HepG2 (cell line): ENCODE data around the gene TRIP4. TPM values are rescaled to one million over a fixed set of nuclear protein-coding genes. Genes with fewer than 3 reads are reported as not detected.

Source experiments
- AHR ChIP-seq: IDR thresholded peaks from 2 replicates; pipeline ENCODE4 v1.6.1; 2018; ENCODE audit warnings: missing genetic modification reagents, missing compliant biosample characterization
- ATF6 ChIP-seq: sonication (generic); formaldehyde crosslinking; conservative IDR thresholded peaks from 2 replicates; pipeline ENCODE4 v1.4.0; 2020; ENCODE audit warnings: missing genetic modification reagents
- BRCA1 ChIP-seq: sonication (generic); formaldehyde crosslinking; IDR thresholded peaks from 2 replicates; pipeline ENCODE4 v1.4.0; 2020; ENCODE audit warnings: missing genetic modification reagents
- GZF1 ChIP-seq: sonication (generic); formaldehyde crosslinking; IDR thresholded peaks from 2 replicates; pipeline ENCODE4 v1.5.1; 2020; ENCODE audit warnings: mild to moderate bottlenecking, missing genetic modification reagents
- MIXL1 ChIP-seq: IDR thresholded peaks from 2 replicates; pipeline ENCODE4 v1.6.1; 2016
- MTF2 ChIP-seq: sonication (generic); formaldehyde crosslinking; IDR thresholded peaks from 2 replicates; pipeline ENCODE4 v1.5.0; 2020; ENCODE audit warnings: missing genetic modification reagents, borderline replicate concordance
- NR2F2 ChIP-seq: IDR thresholded peaks from 2 replicates; pipeline ENCODE4 v1.6.1; 2012; ENCODE audit warnings: low read depth, inconsistent platforms, borderline replicate concordance
- SOX13 ChIP-seq, 3 experiments: fragments of 450-650 bp in 1 of 3; sonication (generic) in 1 of 3; formaldehyde crosslinking in 1 of 3; IDR thresholded peaks in 2 of 3; conservative IDR thresholded peaks in 1 of 3; 2 replicates each; pipeline versions ENCODE4 v1.5.0 to v1.6.1; 2016 to 2020; ENCODE audit warnings: antibody characterized with exemption in 1 of 3, mild to moderate bottlenecking in 1 of 3, missing compliant biosample characterization in 1 of 3, missing genetic modification reagents in 1 of 3, moderate library complexity in 1 of 3
- SP140L ChIP-seq: sonication (generic); formaldehyde crosslinking; IDR thresholded peaks from 2 replicates; pipeline ENCODE4 v1.4.0; 2020; ENCODE audit warnings: missing genetic modification reagents, borderline replicate concordance
- TCF7 ChIP-seq: sonication (generic); IDR thresholded peaks from 2 replicates; pipeline ENCODE4 v1.6.1; 2016; ENCODE audit warnings: antibody characterized with exemption, low read depth
- ZBED4 ChIP-seq: sonication (generic); formaldehyde crosslinking; IDR thresholded peaks from 2 replicates; pipeline ENCODE4 v1.4.0; 2020; ENCODE audit warnings: missing genetic modification reagents, borderline replicate concordance
- ZBTB33 ChIP-seq: sonication (generic); formaldehyde crosslinking; IDR thresholded peaks from 2 replicates; pipeline ENCODE4 v1.4.0; 2020; ENCODE audit warnings: missing genetic modification reagents
- ZNF12 ChIP-seq: sonication (generic); formaldehyde crosslinking; IDR thresholded peaks from 2 replicates; pipeline ENCODE4 v1.5.0; 2020; ENCODE audit warnings: missing genetic modification reagents
- ZNF234 ChIP-seq: sonication (generic); formaldehyde crosslinking; conservative IDR thresholded peaks from 2 replicates; pipeline ENCODE4 v1.5.1; 2020; ENCODE audit warnings: mild to moderate bottlenecking, missing genetic modification reagents
- ZNF280D ChIP-seq: sonication (generic); formaldehyde crosslinking; IDR thresholded peaks from 2 replicates; pipeline ENCODE4 v1.5.1; 2020; ENCODE audit warnings: mild to moderate bottlenecking, missing genetic modification reagents
- polyA plus RNA-seq, 8 experiments: library from polyadenylated mRNA; depleted of rRNA in 3 of 8; stranded (reverse) in 7 of 8; unstranded in 1 of 8; fragments of >200 nt; fragmentation: Illumina TruSeq in 4 of 8; extraction: Trizol in 4 of 8; gene quantifications; 2 replicates each; pipeline versions ENCODE4 v1.2.1 to v1.2.3, GENCODE V29; 2011 to 2016; ENCODE audit warnings: low read depth in 4 of 8, missing spikeins in 1 of 8, mixed read lengths in 1 of 8; ENCODE audit not compliant: insufficient read depth in 1 of 8
- total RNA-seq, 5 experiments: library from RNA; depleted of rRNA; stranded (reverse); fragments of >200 nt; fragmentation: Illumina TruSeq; extraction: Trizol; gene quantifications; 2 replicates each; pipeline ENCODE4 v1.2.3, GENCODE V29; 2016; ENCODE audit warnings: low read depth in 1 of 5

Gene TRIP4
- total and polyA plus RNA-seq, 2 of the 13 experiments (the other 11 are each of a cell fraction or from before 2014, with no cell fraction given), result 7.1 to 11.8 TPM

- peak; percentile 82 for TF ChIP-seq ZBED4 (CRISPR knock-in tag)
- TF ChIP-seq BRCA1, result no peak
- TF ChIP-seq ATF6, result no peak
- TF ChIP-seq AHR, result 0 out of 2 replicates have a peak, but pooled peaks have one; percentile 72
- TF ChIP-seq ZBTB33 (CRISPR knock-in tag), result peak; percentile 45; the same call in 1 of the 2 replicates
- peak; percentile 68; the same call in 1 of the 2 replicates for TF ChIP-seq MIXL1
- TF ChIP-seq ZNF280D (CRISPR knock-in tag), result peak; percentile 55; the same call in 1 of the 2 replicates
- TF ChIP-seq GZF1 (CRISPR knock-in tag), result peak; percentile 80; the same call in 1 of the 2 replicates
- 0 out of 2 replicates have a peak, but pooled peaks have one; percentile 31 for TF ChIP-seq ZNF12 (CRISPR knock-in tag)
- TF ChIP-seq TCF7, result peak; percentile 15; the same call in 1 of the 2 replicates
- no peak for TF ChIP-seq MTF2 (CRISPR knock-in tag)
- TF ChIP-seq NR2F2, result peak; percentile 26; the same call in 1 of the 2 replicates
- no peak for TF ChIP-seq SOX13 (IDR thresholded peaks at IDR 0.05)
- peak in 1 of 2 experiments; percentile 59; a peak in 2 of 4 replicates for TF ChIP-seq SOX13 (CRISPR knock-in tag; conservative IDR thresholded peaks at IDR 0.05 in 1 of 2, IDR thresholded peaks at IDR 0.05 in 1 of 2)
- 0 out of 2 replicates have a peak, but pooled peaks have one; percentile 41 for TF ChIP-seq ZNF234
- no peak for TF ChIP-seq SP140L (CRISPR knock-in tag)
These were observed 72.6 kb downstream of the TRIP4 start, which contains the start of gene ZNF609 (continued) for GRCh38 chr15:64460206-64460723.
